ENCODE measurements around the gene NFATC2IP. TPM values are rescaled to one million over a fixed set of nuclear protein-coding genes. Genes with fewer than 3 reads are reported as not detected.

The NFATC2IP gene
- total RNA-seq, 1 donor from 2014 or later: 32.6 TPM

- Histone ChIP-seq H3K79me2 (ENCODE audit: insufficient read depth, low read length) (peaks cover 32% of the 10 kb centered on the region), H3K27me3 (ENCODE audit: insufficient read depth, low read length) (no peaks in the 10 kb centered on the region), H2AFZ (ENCODE audit: low read depth, low read length) (peak overlapping the region; percentile 100), H3K9me3 (ENCODE audit: insufficient read depth, low read depth, low read length) (no peaks in the 10 kb centered on the region), H3K4me3 (ENCODE audit: insufficient read depth, low read depth, low read length) (peak overlapping the region; percentile 98), H3K36me3 (ENCODE audit: insufficient read depth, low read length) (peaks cover 5% of the 10 kb centered on the region), H3K9ac (ENCODE audit: low read length) (peak overlapping the region; percentile 96), H3K27ac (ENCODE audit: low read depth, low read length) (peak overlapping the region; percentile 97), H4K20me1 (ENCODE audit: insufficient read depth, low read length) (peaks cover 11% of the 10 kb centered on the region), H3K4me1 (ENCODE audit: insufficient read depth, low read length) (peaks cover 14% of the 10 kb centered on the region), H3K4me2 (ENCODE audit: low read length) (peak overlapping the region; percentile 99)
- TF ChIP-seq EZH2 (IDR thresholded peaks at IDR 0.05; ENCODE audit: insufficient read depth, low read length) (no peak), CTCF (IDR thresholded peaks at IDR 0.05; ENCODE audit: insufficient read depth, low read depth, low read length) (peak; percentile 71)
- peak; percentile 28 for DNase-seq (ENCODE audit: low read depth)
- peak overlapping the region; percentile 91 for H3K4me3 Mint-ChIP-seq (ENCODE audit: unreplicated experiment)
- H3K27me3 Mint-ChIP-seq (ENCODE audit: low read depth, unreplicated experiment): no peaks in the 10 kb centered on the region
- H3K27ac Mint-ChIP-seq (ENCODE audit: unreplicated experiment): peak overlapping the region; percentile 96
- peaks cover 6% of the 10 kb centered on the region for H3K4me1 Mint-ChIP-seq (ENCODE audit: low read depth, unreplicated experiment)
- H3K9me3 Mint-ChIP-seq (ENCODE audit: unreplicated experiment): no peaks in the 10 kb centered on the region
- FAIRE-seq: no peak
- H3K36me3 Mint-ChIP-seq (ENCODE audit: low read depth, unreplicated experiment): peaks cover 6% of the 10 kb centered on the region
These were observed 23.3 kb downstream of the NFATC2IP start for GRCh38 chr16:28974007-28974436.

GRCh38 chr16:28974437-28975157 is 23.9 kb downstream of the NFATC2IP start, which contains the start of gene SPNS1:
TSS of gene SPNS1 (plus strand) at chr16:28974778. CDS start at chr16:28975152, 374 bp downstream.
- H3K27me3 ChIP-seq (ENCODE audit: insufficient read depth, low read length): no peaks in the 10 kb centered on the region
- peaks cover 6% of the 10 kb centered on the region for H3K4me1 Mint-ChIP-seq (ENCODE audit: low read depth, unreplicated experiment)
- H2AFZ ChIP-seq (ENCODE audit: low read depth, low read length): peak within 1 kb of the TSS; percentile 100
- TF ChIP-seq EZH2 (IDR thresholded peaks at IDR 0.05; ENCODE audit: insufficient read depth, low read length): no peak
- TF ChIP-seq CTCF (IDR thresholded peaks at IDR 0.05; ENCODE audit: insufficient read depth, low read depth, low read length): no peak
- peaks cover 6% of the 10 kb centered on the region for H3K36me3 Mint-ChIP-seq (ENCODE audit: low read depth, unreplicated experiment)
- FAIRE-seq (no peak), DNase-seq (ENCODE audit: low read depth) (peak; percentile 93)
- peak within 1 kb of the TSS; percentile 91 for H3K4me3 Mint-ChIP-seq (ENCODE audit: unreplicated experiment)
- peaks cover 11% of the 10 kb centered on the region for H4K20me1 ChIP-seq (ENCODE audit: insufficient read depth, low read length)
- peaks cover 32% of the 10 kb centered on the region for H3K79me2 ChIP-seq (ENCODE audit: insufficient read depth, low read length)
- peaks cover 14% of the 10 kb centered on the region for H3K4me1 ChIP-seq (ENCODE audit: insufficient read depth, low read length)
- peak within 1 kb of the TSS; percentile 99 for H3K4me2 ChIP-seq (ENCODE audit: low read length)
- H3K9me3 Mint-ChIP-seq (ENCODE audit: unreplicated experiment): no peaks in the 10 kb centered on the region
- H3K27me3 Mint-ChIP-seq (ENCODE audit: low read depth, unreplicated experiment): no peaks in the 10 kb centered on the region
- peak within 1 kb of the TSS; percentile 97 for H3K27ac ChIP-seq (ENCODE audit: low read depth, low read length)
- peaks cover 5% of the 10 kb centered on the region for H3K36me3 ChIP-seq (ENCODE audit: insufficient read depth, low read length)
- peak within 1 kb of the TSS; percentile 98 for H3K4me3 ChIP-seq (ENCODE audit: insufficient read depth, low read depth, low read length)
- H3K9ac ChIP-seq (ENCODE audit: low read length): peak within 1 kb of the TSS; percentile 96
- H3K27ac Mint-ChIP-seq (ENCODE audit: unreplicated experiment): peak within 1 kb of the TSS; percentile 96
- H3K9me3 ChIP-seq (ENCODE audit: insufficient read depth, low read depth, low read length): no peaks in the 10 kb centered on the region

DNA sequence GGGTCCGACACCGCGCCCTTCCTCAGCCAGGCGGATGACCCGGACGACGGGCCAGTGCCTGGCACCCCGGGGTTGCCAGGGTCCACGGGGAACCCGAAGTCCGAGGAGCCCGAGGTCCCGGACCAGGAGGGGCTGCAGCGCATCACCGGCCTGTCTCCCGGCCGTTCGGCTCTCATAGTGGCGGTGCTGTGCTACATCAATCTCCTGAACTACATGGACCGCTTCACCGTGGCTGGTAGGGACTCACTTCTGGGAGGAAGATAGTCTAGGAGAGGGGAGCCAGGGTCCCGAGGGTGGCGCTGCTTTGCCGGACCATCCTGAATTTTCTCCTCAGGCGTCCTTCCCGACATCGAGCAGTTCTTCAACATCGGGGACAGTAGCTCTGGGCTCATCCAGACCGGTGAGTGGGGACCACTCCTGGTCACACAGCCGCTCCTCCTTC is 24.4 kb downstream of the NFATC2IP start:
- peak overlapping the region; percentile 100 for H2AFZ ChIP-seq (ENCODE audit: low read depth, low read length)
- no peaks in the 10 kb centered on the region for H3K27me3 ChIP-seq (ENCODE audit: insufficient read depth, low read length)
- H3K79me2 ChIP-seq (ENCODE audit: insufficient read depth, low read length): peaks cover 32% of the 10 kb centered on the region
- H3K27ac ChIP-seq (ENCODE audit: low read depth, low read length): peak overlapping the region; percentile 97
- H3K9ac ChIP-seq (ENCODE audit: low read length): peak overlapping the region; percentile 96
- no peak for TF ChIP-seq EZH2 (IDR thresholded peaks at IDR 0.05; ENCODE audit: insufficient read depth, low read length)
- TF ChIP-seq CTCF (IDR thresholded peaks at IDR 0.05; ENCODE audit: insufficient read depth, low read depth, low read length): no peak
- FAIRE-seq (no peak), DNase-seq (ENCODE audit: low read depth) (no peak)
- peaks cover 14% of the 10 kb centered on the region for H3K4me1 ChIP-seq (ENCODE audit: insufficient read depth, low read length)
- no peaks in the 10 kb centered on the region for H3K9me3 Mint-ChIP-seq (ENCODE audit: unreplicated experiment)
- H3K9me3 ChIP-seq (ENCODE audit: insufficient read depth, low read depth, low read length): no peaks in the 10 kb centered on the region
- peak overlapping the region; percentile 99 for H3K4me2 ChIP-seq (ENCODE audit: low read length)
- H3K36me3 ChIP-seq (ENCODE audit: insufficient read depth, low read length): peaks cover 5% of the 10 kb centered on the region
- peaks cover 6% of the 10 kb centered on the region for H3K36me3 Mint-ChIP-seq (ENCODE audit: low read depth, unreplicated experiment)
- peaks cover 11% of the 10 kb centered on the region for H4K20me1 ChIP-seq (ENCODE audit: insufficient read depth, low read length)
- peak overlapping the region; percentile 91 for H3K27ac Mint-ChIP-seq (ENCODE audit: unreplicated experiment)
- peak overlapping the region; percentile 91 for H3K4me3 Mint-ChIP-seq (ENCODE audit: unreplicated experiment)
- H3K4me1 Mint-ChIP-seq (ENCODE audit: low read depth, unreplicated experiment): peaks cover 6% of the 10 kb centered on the region
- no peaks in the 10 kb centered on the region for H3K27me3 Mint-ChIP-seq (ENCODE audit: low read depth, unreplicated experiment)
- H3K4me3 ChIP-seq (ENCODE audit: insufficient read depth, low read depth, low read length): peak overlapping the region; percentile 98

Data from astrocyte (in vitro differentiated cells and primary cell).